ENCODE data around the gene MRPL27. TPM values are rescaled to one million over a fixed set of nuclear protein-coding genes. Genes with fewer than 3 reads are reported as not detected.

The MRPL27 gene
- total and polyA plus RNA-seq, 2 donors from 2014 or later: 54.0 to 227 TPM

GRCh38 chr17:50388728-50389127, 15.7 kb upstream of the MRPL27 start:
- Histone ChIP-seq H3K9ac (ENCODE audit: low read length in 3 of 3) (no peak overlapping the region), H3K4me1 (ENCODE audit: control insufficient read depth in 2 of 3, insufficient read depth in 2 of 3, low read depth in 1 of 3, low read length in 3 of 3) (no peaks in the 10 kb centered on the region), H3K27ac (ENCODE audit: low read depth in 2 of 2, low read length in 2 of 2) (no peak overlapping the region), H3K27me3 (ENCODE audit: control insufficient read depth, insufficient read depth, low read length) (no peaks in the 10 kb centered on the region), H3K36me3 (ENCODE audit: control insufficient read depth in 2 of 3, insufficient read depth in 3 of 3, low read length in 3 of 3) (peaks cover 13 to 80% (median 59%) of the 10 kb centered on the region in 3 donors), H3K4me3 (ENCODE audit: low read length in 3 of 3) (no peak overlapping the region), H3K9me3 (ENCODE audit: control insufficient read depth in 2 of 3, insufficient read depth in 1 of 3, low read length in 3 of 3) (no peaks in the 10 kb centered on the region)
- DNase-seq: no peak
- FAIRE-seq: no peak
- intact Hi-C loops (cut with DNase I): no loop called here
- TF ChIP-seq CTCF (IDR thresholded peaks at IDR 0.05; ENCODE audit: borderline replicate concordance, extremely low read depth, insufficient read depth): no peak

GRCh38 chr17:50386510-50386909, 13.5 kb upstream of the MRPL27 start:
- H3K27me3 ChIP-seq (ENCODE audit: control insufficient read depth, insufficient read depth, low read length): no peaks in the 10 kb centered on the region
- no peak for FAIRE-seq
- no peak for DNase-seq
- H3K9me3 ChIP-seq (ENCODE audit: control insufficient read depth in 2 of 3, insufficient read depth in 1 of 3, low read length in 3 of 3): no peaks in the 10 kb centered on the region
- TF ChIP-seq CTCF (IDR thresholded peaks at IDR 0.05; ENCODE audit: borderline replicate concordance, extremely low read depth, insufficient read depth): no peak
- no peak overlapping the region for H3K27ac ChIP-seq (ENCODE audit: low read depth in 2 of 2, low read length in 2 of 2)
- no peak overlapping the region for H3K9ac ChIP-seq (ENCODE audit: low read length in 3 of 3)
- H3K4me1 ChIP-seq (ENCODE audit: control insufficient read depth in 2 of 3, insufficient read depth in 2 of 3, low read depth in 1 of 3, low read length in 3 of 3): no peaks in the 10 kb centered on the region
- H3K36me3 ChIP-seq (ENCODE audit: control insufficient read depth in 2 of 3, insufficient read depth in 3 of 3, low read length in 3 of 3): peaks cover 10 to 78% (median 52%) of the 10 kb centered on the region in 3 donors
- intact Hi-C loops (cut with DNase I): no loop called here
- H3K4me3 ChIP-seq (ENCODE audit: low read length in 3 of 3): no peak overlapping the region

- Histone ChIP-seq H3K9me3 (ENCODE audit: control insufficient read depth in 2 of 3, insufficient read depth in 1 of 3, low read length in 3 of 3) (no peaks in the 10 kb centered on the region), H3K4me3 (ENCODE audit: low read length in 3 of 3) (no peak overlapping the region), H3K36me3 (ENCODE audit: control insufficient read depth in 2 of 3, insufficient read depth in 3 of 3, low read length in 3 of 3) (peaks cover 7 to 58% (median 32%) of the 10 kb centered on the region in 3 donors), H3K9ac (ENCODE audit: low read length in 3 of 3) (no peak overlapping the region), H3K27ac (ENCODE audit: low read depth in 2 of 2, low read length in 2 of 2) (no peak overlapping the region), H3K27me3 (ENCODE audit: control insufficient read depth, insufficient read depth, low read length) (no peaks in the 10 kb centered on the region), H3K4me1 (ENCODE audit: control insufficient read depth in 2 of 3, insufficient read depth in 2 of 3, low read depth in 1 of 3, low read length in 3 of 3) (no peaks in the 10 kb centered on the region)
- FAIRE-seq (no peak), DNase-seq (no peak)
- intact Hi-C loops (cut with DNase I): no loop called here
- TF ChIP-seq CTCF (IDR thresholded peaks at IDR 0.05; ENCODE audit: borderline replicate concordance, extremely low read depth, insufficient read depth): no peak
Observed at GRCh38 chr17:50382931-50383330, 9.9 kb upstream of the MRPL27 start.

GRCh38 chr17:50381920-50382319, 8.9 kb upstream of the MRPL27 start:
- no peak for TF ChIP-seq CTCF (IDR thresholded peaks at IDR 0.05; ENCODE audit: borderline replicate concordance, extremely low read depth, insufficient read depth)
- H3K9me3 ChIP-seq (ENCODE audit: control insufficient read depth in 2 of 3, insufficient read depth in 1 of 3, low read length in 3 of 3): no peaks in the 10 kb centered on the region
- H3K27ac ChIP-seq (ENCODE audit: low read depth in 2 of 2, low read length in 2 of 2): no peak overlapping the region
- no peak overlapping the region for H3K9ac ChIP-seq (ENCODE audit: low read length in 3 of 3)
- DNase-seq: no peak
- intact Hi-C loops (cut with DNase I): no loop called here
- no peaks in the 10 kb centered on the region for H3K27me3 ChIP-seq (ENCODE audit: control insufficient read depth, insufficient read depth, low read length)
- peaks cover 4 to 48% (median 22%) of the 10 kb centered on the region in 3 donors for H3K36me3 ChIP-seq (ENCODE audit: control insufficient read depth in 2 of 3, insufficient read depth in 3 of 3, low read length in 3 of 3)
- FAIRE-seq: no peak
- H3K4me3 ChIP-seq (ENCODE audit: low read length in 3 of 3): no peak overlapping the region
- no peaks in the 10 kb centered on the region for H3K4me1 ChIP-seq (ENCODE audit: control insufficient read depth in 2 of 3, insufficient read depth in 2 of 3, low read depth in 1 of 3, low read length in 3 of 3)

Measured in kidney (tissue), 14 donors.